Stomach smooth muscle (tissue), 2 donors: ENCODE results near the gene ETF1.
"Not testable (repeated sequence)": the region's sequence is repeated elsewhere in the genome, so short reads cannot be mapped to it uniquely, and the experiment has no call there.

ENCODE experiments used
- H3K27ac ChIP-seq: one replicate; pipeline ENCODE4 v1.7.0; 2013; ENCODE audit warnings: mild to moderate bottlenecking, low read length, inconsistent platforms
- H3K27me3 ChIP-seq, 2 donors: one replicate each; pipeline ENCODE4 v1.7.0; 2013; ENCODE audit warnings: low read length in 2 of 2; ENCODE audit not compliant: insufficient read depth in 2 of 2, control insufficient read depth in 1 of 2
- H3K36me3 ChIP-seq, 2 donors: one replicate each; pipeline ENCODE4 v1.7.0; 2013; ENCODE audit warnings: low read length in 2 of 2; ENCODE audit not compliant: control insufficient read depth in 2 of 2, insufficient read depth in 2 of 2
- H3K4me1 ChIP-seq: one replicate; pipeline ENCODE4 v1.7.0; 2013; ENCODE audit warnings: low read length; ENCODE audit not compliant: control insufficient read depth, insufficient read depth
- H3K4me3 ChIP-seq, 2 donors: one replicate each; pipeline ENCODE4 v1.7.0; 2013; ENCODE audit warnings: low read length in 2 of 2
- H3K9ac ChIP-seq, 2 donors: one replicate each; pipeline ENCODE4 v1.7.0; 2013; ENCODE audit warnings: low read length in 2 of 2, mild to moderate bottlenecking in 1 of 2
- H3K9me3 ChIP-seq, 2 donors: one replicate each; pipeline ENCODE4 v1.7.0; 2013; ENCODE audit warnings: low read length in 2 of 2; ENCODE audit not compliant: control insufficient read depth in 2 of 2
- donor health status: healthy.
- donor health status: Pancreatic carcinoma.

ETF1 gene

GRCh38 chr5:138489683-138490061, 53.4 kb downstream of the ETF1 start:
- H3K27ac ChIP-seq = peak overlapping the region; percentile 41
- H3K4me3 ChIP-seq = no peak overlapping the region
- peak overlapping the region; percentile 21 to 35 for H3K9ac ChIP-seq
- H3K36me3 ChIP-seq = no peaks in the 10 kb centered on the region
- H3K27me3 ChIP-seq = no peaks in the 10 kb centered on the region
- peaks cover 26% of the 10 kb centered on the region for H3K4me1 ChIP-seq
- no peaks in the 10 kb centered on the region for H3K9me3 ChIP-seq

DNA sequence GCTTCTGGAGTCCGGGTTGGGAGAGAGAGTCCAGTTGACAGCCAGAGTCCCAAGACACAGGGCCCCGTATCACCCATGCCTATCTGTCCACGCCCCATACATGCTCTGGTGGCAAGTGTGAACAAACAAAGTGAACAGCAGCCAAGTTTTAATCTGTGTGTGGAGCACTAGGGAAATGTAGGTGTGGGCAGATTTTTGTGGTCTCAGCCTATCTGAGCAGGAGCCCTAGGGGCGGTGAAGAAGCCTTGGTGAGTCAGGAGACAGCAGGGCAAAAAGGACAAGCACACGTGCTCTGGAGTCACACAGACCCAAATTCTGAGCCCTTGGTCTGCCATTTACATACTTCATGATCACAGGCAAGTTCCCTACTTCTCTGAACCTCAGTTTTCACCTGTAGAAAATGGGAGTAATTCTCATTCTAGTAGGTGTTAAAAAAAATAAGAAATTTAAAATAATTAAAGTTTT, 54.5 kb downstream of the ETF1 start:
- no peaks in the 10 kb centered on the region for H3K36me3 ChIP-seq
- no peak overlapping the region for H3K9ac ChIP-seq
- no peak overlapping the region for H3K4me3 ChIP-seq
- H3K9me3 ChIP-seq = no peaks in the 10 kb centered on the region
- no peak overlapping the region for H3K27ac ChIP-seq
- H3K4me1 ChIP-seq = peaks cover 26% of the 10 kb centered on the region
- no peaks in the 10 kb centered on the region for H3K27me3 ChIP-seq

DNA sequence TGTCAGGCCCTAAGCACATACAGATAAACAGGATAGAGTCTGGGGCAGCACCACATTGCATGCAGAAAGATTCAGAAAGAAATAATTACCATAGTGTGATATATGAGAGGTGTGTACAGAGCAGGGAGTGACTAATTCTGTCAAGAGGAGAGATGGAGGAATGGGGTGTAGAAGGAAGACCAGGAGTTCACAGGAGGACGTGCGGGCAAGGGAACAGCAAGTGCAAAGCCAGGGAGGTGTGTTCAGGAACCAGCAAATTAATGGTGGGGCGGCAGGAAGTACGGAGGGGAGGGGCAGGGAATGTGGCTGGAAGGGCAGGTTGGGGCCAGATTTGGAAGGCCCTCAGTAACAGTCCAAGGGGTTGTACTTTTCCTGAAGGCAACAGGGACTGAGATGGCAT, 60.4 kb downstream of the ETF1 start:
- H3K27me3 ChIP-seq = no peaks in the 10 kb centered on the region
- no peak overlapping the region for H3K27ac ChIP-seq
- H3K4me1 ChIP-seq = no peaks in the 10 kb centered on the region
- no peaks in the 10 kb centered on the region for H3K36me3 ChIP-seq
- H3K4me3 ChIP-seq = no peak overlapping the region
- no peaks in the 10 kb centered on the region for H3K9me3 ChIP-seq
- H3K9ac ChIP-seq = no peak overlapping the region

GRCh38 chr5:138476918-138477317, 66.1 kb downstream of the ETF1 start:
- H3K36me3 ChIP-seq = no peaks in the 10 kb centered on the region
- H3K27me3 ChIP-seq = no peaks in the 10 kb centered on the region
- no peaks in the 10 kb centered on the region for H3K9me3 ChIP-seq
- H3K27ac ChIP-seq = no peak overlapping the region
- no peak overlapping the region for H3K4me3 ChIP-seq
- H3K9ac ChIP-seq = no peak overlapping the region
- H3K4me1 ChIP-seq = no peaks in the 10 kb centered on the region

GRCh38 chr5:138473151-138473550, 69.9 kb downstream of the ETF1 start:
- H3K9ac ChIP-seq, H3K4me1 ChIP-seq, H3K36me3 ChIP-seq, H3K27ac ChIP-seq, H3K9me3 ChIP-seq, H3K4me3 ChIP-seq, H3K27me3 ChIP-seq: not testable (repeated sequence)

DNA sequence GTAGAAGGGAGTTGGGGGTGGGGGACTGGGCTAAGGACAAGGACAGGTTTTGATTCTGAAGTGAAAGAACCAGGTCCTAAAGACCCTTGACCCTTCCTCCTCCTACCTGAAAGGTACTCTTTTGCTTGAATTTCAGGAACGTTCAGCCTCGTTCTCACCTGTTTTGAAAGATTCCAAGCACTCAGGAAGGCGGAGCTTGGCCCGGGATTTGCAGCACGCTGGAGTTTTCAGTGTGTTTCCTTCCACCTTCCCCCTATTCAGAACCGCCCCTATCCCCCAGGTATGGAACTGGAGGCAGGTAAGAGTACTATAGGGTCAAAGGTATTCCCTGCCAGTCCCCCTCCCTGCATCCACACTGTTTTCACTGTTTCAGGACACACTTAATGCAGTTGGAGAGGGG, 70.7 kb downstream of the ETF1 start:
- no peak overlapping the region for H3K9ac ChIP-seq
- H3K27ac ChIP-seq = no peak overlapping the region
- peaks cover 6% of the 10 kb centered on the region for H3K4me1 ChIP-seq

GRCh38 chr5:138471052-138471361, 72.0 kb downstream of the ETF1 start:
- H3K4me3 ChIP-seq = no peak overlapping the region
- no peak overlapping the region for H3K9ac ChIP-seq
- H3K9me3 ChIP-seq = no peaks in the 10 kb centered on the region
- H3K36me3 ChIP-seq = peaks cover 0 to 14% of the 10 kb centered on the region in 2 donors
- no peak overlapping the region for H3K27ac ChIP-seq
- H3K27me3 ChIP-seq = no peaks in the 10 kb centered on the region
- peaks cover 19% of the 10 kb centered on the region for H3K4me1 ChIP-seq

More for the DNA sequence above, 70.7 kb downstream of the ETF1 start:
- Histone ChIP-seq H3K9me3 (no peaks in the 10 kb centered on the region), H3K27me3 (no peaks in the 10 kb centered on the region), H3K36me3 (peaks cover 0 to 7% of the 10 kb centered on the region in 2 donors), H3K4me3 (no peak overlapping the region)

GRCh38 chr5:138470322-138471051, 72.5 kb downstream of the ETF1 start:
- peak overlapping the region; percentile 11 for H3K27ac ChIP-seq
- peaks cover 0 to 14% of the 10 kb centered on the region in 2 donors for H3K36me3 ChIP-seq
- H3K27me3 ChIP-seq = no peaks in the 10 kb centered on the region
- H3K9me3 ChIP-seq = no peaks in the 10 kb centered on the region
- no peak overlapping the region for H3K4me3 ChIP-seq
- peaks cover 23% of the 10 kb centered on the region for H3K4me1 ChIP-seq
- no peak overlapping the region for H3K9ac ChIP-seq

DNA sequence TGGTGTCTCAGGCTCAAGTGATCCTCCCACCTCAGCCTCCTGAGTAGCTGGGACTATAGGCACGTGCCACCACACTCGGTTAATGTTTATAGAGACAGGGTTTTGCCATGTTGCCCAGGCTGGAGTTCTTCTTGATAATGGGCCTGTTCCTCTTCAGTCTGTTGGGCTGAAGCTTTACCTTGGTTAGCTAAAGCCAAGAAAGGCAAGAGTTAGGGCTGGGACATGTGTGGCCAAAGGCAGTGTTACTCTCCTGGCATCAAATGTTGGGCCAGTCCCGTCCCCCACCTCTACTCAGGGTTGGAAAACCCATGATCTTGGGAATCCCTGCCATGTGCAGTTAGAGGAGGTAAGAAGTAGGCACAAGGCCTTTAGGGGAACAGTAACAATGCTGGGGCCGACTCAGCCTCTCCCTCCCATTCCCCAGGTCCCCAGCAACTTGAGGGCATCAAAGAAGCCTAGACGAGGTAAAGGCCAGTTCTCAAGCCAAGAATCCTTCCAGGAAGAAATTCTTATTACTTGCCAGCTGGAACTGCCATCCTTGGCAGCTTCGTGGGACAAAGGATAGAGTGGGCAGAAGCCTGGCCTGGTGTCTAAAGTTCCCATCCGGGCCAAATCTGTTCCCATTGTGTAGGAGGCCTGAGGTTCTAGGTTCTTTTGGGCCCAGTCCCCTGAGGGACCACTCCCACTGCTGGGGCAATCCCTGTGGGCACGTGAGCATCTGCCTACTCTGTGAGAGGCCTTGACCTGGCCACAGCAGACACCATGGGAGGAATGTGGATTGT, 73.3 kb downstream of the ETF1 start:
- H3K27ac ChIP-seq = peak overlapping the region; percentile 11
- H3K9ac ChIP-seq = no peak overlapping the region
- no peaks in the 10 kb centered on the region for H3K27me3 ChIP-seq
- H3K36me3 ChIP-seq = peaks cover 0 to 14% of the 10 kb centered on the region in 2 donors
- H3K4me3 ChIP-seq = peak overlapping the region in 1 of 2 donors; percentile 8
- H3K9me3 ChIP-seq = no peaks in the 10 kb centered on the region
- H3K4me1 ChIP-seq = peaks cover 23% of the 10 kb centered on the region

DNA sequence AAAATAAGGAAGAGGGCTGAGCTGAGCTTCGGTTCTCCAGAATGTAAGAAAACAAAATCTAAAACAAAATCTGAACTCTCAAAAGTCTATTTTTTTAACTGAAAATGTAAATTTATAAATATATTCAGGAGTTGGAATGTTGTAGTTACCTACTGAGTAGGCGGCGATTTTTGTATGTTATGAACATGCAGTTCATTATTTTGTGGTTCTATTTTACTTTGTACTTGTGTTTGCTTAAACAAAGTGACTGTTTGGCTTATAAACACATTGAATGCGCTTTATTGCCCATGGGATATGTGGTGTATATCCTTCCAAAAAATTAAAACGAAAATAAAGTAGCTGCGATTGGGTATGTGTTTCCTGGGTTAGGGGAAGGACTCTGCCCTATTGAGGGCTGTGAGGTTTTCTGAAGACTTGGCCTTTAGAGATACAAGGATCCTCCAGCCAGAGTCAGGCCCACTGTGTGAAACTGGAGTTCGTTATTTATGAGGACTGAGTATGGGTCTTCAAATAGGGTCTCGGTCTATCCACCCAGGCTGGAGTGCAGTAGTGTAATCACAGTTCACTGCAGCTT, 74.0 kb downstream of the ETF1 start:
- peaks cover 28% of the 10 kb centered on the region for H3K4me1 ChIP-seq
- H3K27me3 ChIP-seq = no peaks in the 10 kb centered on the region
- peak overlapping the region in 1 of 2 donors; percentile 3 for H3K4me3 ChIP-seq
- H3K9me3 ChIP-seq = no peaks in the 10 kb centered on the region
- H3K27ac ChIP-seq = no peak overlapping the region
- H3K36me3 ChIP-seq = peaks cover 0 to 14% of the 10 kb centered on the region in 2 donors
- H3K9ac ChIP-seq = no peak overlapping the region
